ENCODE measurements around the gene FABP6.

Gene FABP6

GRCh38 chr5:160207061-160207460 is 22.2 kb upstream of the FABP6 start:
- H3K4me3 ChIP-seq (ENCODE audit: low read depth, low read length), result no peak overlapping the region
- no peak for TF ChIP-seq CTCF (IDR thresholded peaks at IDR 0.05; ENCODE audit: low read depth, low read length)

- no peak for TF ChIP-seq CTCF (IDR thresholded peaks at IDR 0.05; ENCODE audit: low read depth, low read length)
- H3K4me3 ChIP-seq (ENCODE audit: low read depth, low read length), result no peak overlapping the region
These were observed 19.4 kb upstream of the FABP6 start for GRCh38 chr5:160209917-160210316.

GRCh38 chr5:160210606-160211005 is 18.7 kb upstream of the FABP6 start:
- no peak for TF ChIP-seq CTCF (IDR thresholded peaks at IDR 0.05; ENCODE audit: low read depth, low read length)
- H3K4me3 ChIP-seq (ENCODE audit: low read depth, low read length), result no peak overlapping the region

- TF ChIP-seq CTCF (IDR thresholded peaks at IDR 0.05; ENCODE audit: low read depth, low read length), result no peak
- no peak overlapping the region for H3K4me3 ChIP-seq (ENCODE audit: low read depth, low read length)
These were observed 18.0 kb upstream of the FABP6 start for GRCh38 chr5:160211352-160211751.

- TF ChIP-seq CTCF (IDR thresholded peaks at IDR 0.05; ENCODE audit: low read depth, low read length), result no peak
- no peak overlapping the region for H3K4me3 ChIP-seq (ENCODE audit: low read depth, low read length)
These were observed 15.8 kb upstream of the FABP6 start for GRCh38 chr5:160213537-160213936.

GRCh38 chr5:160219356-160219755 is 9.9 kb upstream of the FABP6 start:
- TF ChIP-seq CTCF (IDR thresholded peaks at IDR 0.05; ENCODE audit: low read depth, low read length), result no peak
- H3K4me3 ChIP-seq (ENCODE audit: low read depth, low read length), result no peak overlapping the region

GRCh38 chr5:160221082-160221481 is 8.2 kb upstream of the FABP6 start:
- TF ChIP-seq CTCF (IDR thresholded peaks at IDR 0.05; ENCODE audit: low read depth, low read length), result no peak
- no peak overlapping the region for H3K4me3 ChIP-seq (ENCODE audit: low read depth, low read length)
